HG03039 (cell line): ENCODE data around the gene LRRN2.
"Not testable (repeated sequence)": the region's sequence is repeated elsewhere in the genome, so short reads cannot be mapped to it uniquely, and the experiment has no call there.

ENCODE experiments used
- ATAC-seq: cut with Tn5 transposase; IDR thresholded peaks from one replicate; pipeline ENCODE4 v1.9.1; 2021; ENCODE audit warnings: mild to moderate bottlenecking, moderate library complexity; ENCODE audit not compliant: unreplicated experiment

LRRN2 gene

DNA sequence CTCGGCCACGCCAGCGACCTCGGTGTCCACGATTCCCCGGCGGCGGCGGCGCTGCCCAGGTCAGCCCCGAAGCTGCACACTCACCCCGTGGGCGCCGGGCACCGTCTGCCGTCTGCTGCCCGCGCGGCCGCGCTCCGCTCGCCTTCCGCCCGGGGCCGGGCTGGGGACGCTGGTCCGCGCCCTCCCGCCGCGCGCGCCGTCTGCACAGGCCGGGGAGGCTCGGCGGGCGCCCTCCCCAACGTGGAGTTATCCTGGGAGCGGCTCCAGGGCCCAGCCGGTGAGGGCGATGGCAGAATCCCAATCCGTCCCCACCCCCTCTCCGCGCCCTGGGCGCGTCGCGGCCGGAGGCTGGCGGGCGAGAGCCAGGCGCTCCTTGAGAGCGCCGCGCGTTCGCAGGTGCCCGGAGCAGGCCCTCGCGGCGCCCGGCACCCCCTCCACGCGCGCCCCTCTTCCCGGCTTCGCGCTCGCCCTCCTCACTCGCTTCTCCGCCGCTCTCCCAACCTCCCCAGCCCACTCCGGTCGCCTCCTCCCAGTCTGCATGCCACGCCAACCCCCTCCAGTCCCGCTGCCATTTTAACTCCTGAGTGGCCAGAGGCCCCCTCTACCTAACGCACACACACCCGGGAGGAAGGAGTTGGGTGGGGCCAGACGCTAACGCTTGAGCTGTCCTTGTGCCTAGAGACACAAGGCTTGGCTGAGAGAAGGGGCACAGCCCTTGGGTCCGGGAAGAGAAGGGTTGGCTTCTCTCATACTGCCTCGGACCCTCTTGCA is at the start of gene LRRN2:
Gene LRRN2, minus strand, starts transcription at position 503 of the 771 bp plus-strand sequence. CDS start 65,746 bp downstream, outside the sequence.
- no peak for ATAC-seq

DNA sequence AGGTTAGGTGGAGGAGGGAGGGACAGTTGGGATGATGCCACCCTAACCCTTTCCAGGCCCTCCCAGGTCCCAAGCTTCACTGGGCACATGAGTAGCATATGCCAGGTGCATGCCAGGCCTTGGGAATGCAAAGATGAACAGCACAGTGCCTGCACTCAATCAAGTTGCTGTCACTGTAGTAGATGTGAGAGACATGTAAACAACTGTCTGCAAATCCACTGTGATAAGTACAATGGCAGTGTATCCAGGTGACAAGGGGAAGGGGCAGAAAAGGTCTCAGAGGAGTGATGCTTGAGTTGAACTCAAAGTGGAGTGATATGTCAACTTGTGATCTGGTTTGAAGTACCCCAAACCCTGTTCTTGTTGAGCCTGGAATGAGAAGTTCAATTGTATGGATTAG is 49.5 kb upstream of the LRRN2 start:
- no peak for ATAC-seq

- ATAC-seq, result no peak
Observed at GRCh38 chr1:204733869-204734596, 48.5 kb upstream of the LRRN2 start.

- no peak for ATAC-seq
Observed at GRCh38 chr1:204733289-204733688, 47.8 kb upstream of the LRRN2 start.

DNA sequence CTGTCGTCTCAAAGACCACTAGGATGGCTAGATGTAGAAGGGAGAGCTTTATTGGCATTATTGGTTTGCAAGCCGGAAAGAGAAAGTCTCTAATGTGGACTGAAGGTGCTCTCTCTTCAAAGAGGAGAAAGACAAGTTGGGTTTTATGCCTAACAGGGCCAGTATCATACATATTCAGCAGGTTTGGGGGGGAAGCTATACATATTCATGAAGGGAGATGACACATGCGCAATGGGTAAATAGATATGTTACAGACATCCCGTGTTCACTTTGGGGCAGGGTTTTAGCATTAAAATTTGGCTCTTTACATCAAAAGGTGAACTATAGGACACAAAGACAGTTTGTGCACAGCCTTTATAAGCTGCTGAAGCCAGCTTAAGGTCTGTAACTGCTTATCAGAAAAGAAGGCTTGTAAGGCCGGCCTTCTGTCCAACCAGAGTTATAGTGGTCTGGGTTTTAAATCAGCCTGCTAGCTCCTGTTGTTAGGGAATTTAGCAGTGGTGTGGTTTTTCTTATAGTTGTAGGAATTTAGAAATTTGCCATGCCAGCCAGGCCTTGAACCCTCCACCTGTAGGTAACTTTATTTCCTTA is 46.5 kb upstream of the LRRN2 start:
- no peak for ATAC-seq

- no peak for ATAC-seq
Observed at GRCh38 chr1:204731509-204731908, 46.0 kb upstream of the LRRN2 start.

GRCh38 chr1:204730826-204731459 is 45.4 kb upstream of the LRRN2 start:
- no peak for ATAC-seq

DNA sequence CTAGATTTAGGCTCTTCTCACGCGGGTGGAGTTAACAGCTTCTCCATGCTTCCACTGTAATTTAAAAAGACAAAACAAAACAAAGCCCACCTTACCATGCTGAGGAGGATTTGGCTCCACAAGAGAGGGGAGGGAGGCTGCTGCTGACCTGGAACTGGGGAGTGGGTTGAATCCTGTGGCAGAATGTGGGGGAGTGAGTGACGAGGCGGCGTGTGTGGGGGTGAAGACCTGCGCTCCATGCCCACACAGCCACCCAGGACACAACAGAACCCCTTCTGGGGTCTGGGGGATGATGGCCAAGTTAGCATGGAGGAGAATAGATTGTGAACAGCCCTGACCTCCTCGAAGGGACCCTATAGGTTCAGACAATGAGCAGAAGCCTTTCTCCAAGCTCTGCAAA is 44.0 kb upstream of the LRRN2 start:
- no peak for ATAC-seq

DNA sequence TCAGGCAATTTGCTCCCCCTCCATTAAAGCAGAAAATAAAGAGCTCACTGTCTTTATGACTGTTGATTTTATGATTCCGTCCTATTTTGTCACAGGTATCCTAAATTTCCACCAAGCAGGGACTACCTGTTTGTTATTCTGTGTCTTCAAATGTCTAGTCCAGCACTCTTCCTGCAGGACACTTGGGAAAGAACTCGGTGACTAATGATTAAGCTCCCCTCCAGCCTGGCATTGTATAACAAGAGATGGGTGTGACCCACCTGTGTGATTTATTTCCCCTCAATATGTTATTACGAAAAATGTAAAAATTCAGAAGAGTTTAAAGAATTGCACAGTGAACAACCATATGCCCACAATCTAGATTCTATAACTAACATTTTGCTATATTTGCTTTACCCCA is 42.9 kb upstream of the LRRN2 start:
- ATAC-seq, result no peak

DNA sequence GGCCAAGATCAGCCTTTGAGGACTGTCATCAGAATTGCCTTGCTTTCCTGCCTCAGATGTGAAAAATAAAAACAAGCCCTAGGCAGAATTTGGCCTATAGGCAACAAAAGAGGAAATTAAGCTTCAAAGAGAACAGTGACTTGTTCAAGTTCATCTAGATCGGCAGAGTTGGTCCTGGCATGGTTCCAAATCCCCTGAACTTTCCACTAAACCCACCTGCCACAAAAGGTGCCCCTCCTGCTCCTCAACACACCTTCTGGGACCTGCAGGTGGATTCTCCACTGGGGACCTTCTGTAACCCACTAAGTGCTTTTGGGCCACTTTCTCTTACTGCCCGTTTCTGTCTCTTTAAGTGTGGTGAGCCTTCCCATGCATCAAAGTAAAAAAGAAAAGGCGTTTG is 42.5 kb upstream of the LRRN2 start:
- no peak for ATAC-seq

- not testable (repeated sequence) for ATAC-seq
Observed at GRCh38 chr1:204727438-204727837, 41.9 kb upstream of the LRRN2 start.

DNA sequence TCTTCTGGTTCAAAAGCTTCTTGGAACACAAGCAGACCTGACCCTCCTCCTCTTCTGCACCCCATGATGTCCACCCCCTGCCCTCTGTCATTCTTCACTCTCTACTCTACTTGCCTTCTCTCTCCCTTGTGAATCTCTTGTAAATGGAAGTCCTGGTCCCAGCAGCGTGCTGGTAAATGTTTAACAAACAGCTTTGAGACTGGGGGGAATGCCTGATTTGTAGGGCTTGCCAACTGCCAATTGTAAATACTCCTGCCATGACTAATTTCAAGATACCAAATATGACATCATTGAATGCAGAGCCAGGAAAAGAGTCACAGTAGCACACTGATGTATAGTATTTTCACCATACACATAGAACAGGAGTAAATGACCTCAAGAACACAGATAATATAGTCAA is 40.9 kb upstream of the LRRN2 start:
- no peak for ATAC-seq

DNA sequence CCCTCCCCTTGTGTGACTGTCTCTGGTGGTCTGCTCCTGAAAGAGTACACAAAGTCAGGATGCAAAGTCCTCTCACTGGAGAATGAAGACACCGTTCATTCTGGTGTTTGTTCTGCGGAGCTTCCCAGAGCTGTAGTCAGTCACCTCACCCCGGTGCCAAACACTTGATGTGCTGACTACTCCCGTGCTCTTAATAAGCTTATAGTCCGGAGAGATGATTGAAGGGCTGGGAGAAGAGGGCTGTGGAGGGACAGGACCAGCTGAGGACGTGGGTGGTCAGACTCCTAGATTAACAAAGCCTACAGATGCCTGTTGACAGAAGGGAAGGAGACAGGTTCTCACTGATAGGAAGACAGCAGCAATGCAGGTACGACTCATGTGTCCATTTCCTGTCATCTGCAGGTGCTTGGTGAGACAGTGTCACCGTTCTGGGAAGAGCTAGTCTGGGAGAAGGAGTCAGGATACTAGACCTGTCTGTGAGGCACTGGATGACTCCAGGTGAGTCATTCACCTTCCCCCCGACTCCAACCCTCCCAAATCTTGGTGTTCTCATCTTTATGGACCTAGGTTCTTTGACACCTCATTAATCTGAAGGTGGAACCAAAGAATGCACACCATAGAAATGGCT is 40.4 kb upstream of the LRRN2 start:
- no peak for ATAC-seq

GRCh38 chr1:204723131-204723787 is 37.7 kb upstream of the LRRN2 start:
- ATAC-seq, result no peak

GRCh38 chr1:204721373-204722055 is 36.0 kb upstream of the LRRN2 start:
- no peak for ATAC-seq

GRCh38 chr1:204716660-204717059 is 31.1 kb upstream of the LRRN2 start:
- no peak for ATAC-seq

DNA sequence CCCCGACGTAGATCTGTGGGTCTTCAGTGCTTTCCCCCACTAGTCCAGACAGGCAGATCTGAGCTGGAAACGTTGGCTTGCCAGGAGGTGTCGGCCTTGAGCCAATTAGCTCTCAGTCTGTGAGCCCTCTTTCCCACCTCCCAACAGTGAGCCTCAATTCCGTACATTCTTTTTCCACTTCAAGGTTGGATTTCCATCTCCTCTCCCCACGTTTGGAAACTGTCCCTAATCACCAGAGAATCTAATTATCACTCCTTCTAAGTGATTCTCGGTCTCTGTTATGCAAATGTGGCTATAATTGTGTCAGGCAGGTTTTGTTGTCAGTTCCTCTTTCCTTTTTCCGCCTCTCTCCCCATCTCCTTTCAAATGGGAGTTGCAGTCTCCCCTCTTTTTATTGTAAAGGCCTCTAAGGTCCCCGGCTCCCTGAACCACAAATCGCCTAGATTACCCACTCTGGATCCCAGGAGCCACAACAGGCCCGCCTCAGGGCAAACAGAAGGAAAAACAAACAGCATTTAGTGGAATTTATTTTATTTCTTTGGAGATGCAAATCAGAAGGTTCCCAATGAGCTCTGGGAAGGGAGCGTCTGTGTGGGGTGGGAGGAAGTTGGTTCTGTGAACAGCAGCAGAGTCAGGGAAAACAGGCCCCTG is 29.4 kb upstream of the LRRN2 start:
- no peak for ATAC-seq

GRCh38 chr1:204714194-204714860 is 28.8 kb upstream of the LRRN2 start:
- ATAC-seq, result no peak

DNA sequence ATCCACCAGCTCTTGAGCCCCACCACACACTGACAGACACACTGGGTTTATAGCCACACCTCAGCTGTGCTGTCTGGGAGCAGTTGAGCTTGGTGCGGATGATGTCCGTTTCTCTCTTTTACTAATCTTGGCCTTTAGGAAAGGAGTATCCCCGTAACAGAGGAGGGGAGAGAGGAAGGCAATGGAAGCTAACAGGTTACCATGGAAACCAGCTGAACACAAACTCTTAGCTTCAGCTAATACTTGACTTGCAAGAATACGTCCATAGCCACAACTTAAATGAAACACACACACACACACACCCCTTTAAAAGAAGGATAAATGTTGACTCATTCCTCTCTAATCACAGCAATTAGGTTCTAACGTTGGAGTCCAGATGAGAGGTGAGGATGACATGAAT is 28.0 kb upstream of the LRRN2 start:
- ATAC-seq, result no peak
